Osteoblast (primary cell): ENCODE data around the gene PRIM2. TPM values are rescaled to one million over a fixed set of nuclear protein-coding genes. Genes with fewer than 3 reads are reported as not detected.

Source experiments
- DNase-seq: peaks from one replicate; pipeline ENCODE4 v3.0.0; 2011; ENCODE audit warnings: low spot score, mixed read lengths; ENCODE audit not compliant: insufficient read length; ENCODE audit errors: missing footprints
- H2AFZ ChIP-seq: 2 replicates; pipeline ENCODE4 v1.6.0; 2011; ENCODE audit warnings: mild to moderate bottlenecking, low read length
- H3K27ac ChIP-seq: 2 replicates; pipeline ENCODE4 v1.5.1; 2011; ENCODE audit warnings: mild to moderate bottlenecking, low read depth, low read length, moderate library complexity
- H3K27me3 ChIP-seq: 2 replicates; pipeline ENCODE4 v1.6.0; 2012; ENCODE audit warnings: mild to moderate bottlenecking, control low read depth, inconsistent platforms, low read length, moderate library complexity; ENCODE audit not compliant: insufficient read depth
- H3K36me3 ChIP-seq: 2 replicates; pipeline ENCODE4 v1.5.1; 2011; ENCODE audit warnings: mild to moderate bottlenecking, low read length, control low read depth, moderate library complexity; ENCODE audit not compliant: insufficient read depth
- H3K4me1 ChIP-seq: 2 replicates; pipeline ENCODE4 v1.5.1; 2011; ENCODE audit warnings: mild to moderate bottlenecking, low read length, control low read depth, moderate library complexity; ENCODE audit not compliant: insufficient read depth
- H3K4me2 ChIP-seq: 2 replicates; pipeline ENCODE4 v1.6.0; 2011; ENCODE audit warnings: mild to moderate bottlenecking, low read length; ENCODE audit not compliant: insufficient read depth
- H3K4me3 ChIP-seq: fragments of 200-600 bp; sonication (generic); 3 replicates; pipeline ENCODE4 v1.5.1; 2012; ENCODE audit warnings: mild to moderate bottlenecking, low read length, inconsistent platforms; ENCODE audit not compliant: insufficient read depth
- H3K79me2 ChIP-seq: 2 replicates; pipeline ENCODE4 v1.6.0; 2012; ENCODE audit warnings: mild to moderate bottlenecking, low read length, control low read depth, inconsistent platforms; ENCODE audit not compliant: insufficient read depth
- H3K9me3 ChIP-seq: 2 replicates; pipeline ENCODE4 v1.5.1; 2011; ENCODE audit warnings: low read depth, low read length, control low read depth
- H4K20me1 ChIP-seq: 2 replicates; pipeline ENCODE4 v1.6.0; 2012; ENCODE audit warnings: mild to moderate bottlenecking, low read length, control low read depth; ENCODE audit not compliant: insufficient read depth
- CTCF ChIP-seq: IDR thresholded peaks from 2 replicates; pipeline ENCODE4 v1.5.1; 2011; ENCODE audit warnings: mild to moderate bottlenecking, low read depth, low read length, moderate library complexity; ENCODE audit errors: extremely low read depth
- total RNA-seq: library from RNA; depleted of rRNA; stranded (reverse); fragments of >200 nt; gene quantifications from 2 replicates; pipeline ENCODE4 v1.2.3, GENCODE V29; 2012

PRIM2 gene
- total RNA-seq, 1 donor, result 30.0 TPM

- Histone ChIP-seq H3K79me2 (no peaks in the 10 kb centered on the region), H3K27ac (no peak overlapping the region), H3K4me3 (no peak overlapping the region), H3K36me3 (no peaks in the 10 kb centered on the region), H3K27me3 (no peaks in the 10 kb centered on the region), H3K9me3 (no peaks in the 10 kb centered on the region), H3K4me1 (peaks cover 5% of the 10 kb centered on the region), H2AFZ (peak overlapping the region; percentile 8), H3K4me2 (no peak overlapping the region), H4K20me1 (no peaks in the 10 kb centered on the region)
- TF ChIP-seq CTCF, result no peak
- no peak for DNase-seq
Observed at GRCh38 chr6:57276946-57277345, 40.5 kb upstream of the PRIM2 start.

- DNase-seq, result peak; percentile 43
- Histone ChIP-seq H3K4me1 (peaks cover 5% of the 10 kb centered on the region), H3K79me2 (no peaks in the 10 kb centered on the region), H3K9me3 (no peaks in the 10 kb centered on the region), H3K27me3 (no peaks in the 10 kb centered on the region), H4K20me1 (no peaks in the 10 kb centered on the region), H3K27ac (no peak overlapping the region), H3K4me2 (no peak overlapping the region), H2AFZ (peak overlapping the region; percentile 58), H3K4me3 (no peak overlapping the region), H3K36me3 (no peaks in the 10 kb centered on the region)
- TF ChIP-seq CTCF, result no peak
Observed at GRCh38 chr6:57278570-57278969, 38.9 kb upstream of the PRIM2 start.

- Histone ChIP-seq H3K9me3 (no peaks in the 10 kb centered on the region), H3K4me3 (no peak overlapping the region), H2AFZ (peak overlapping the region; percentile 58), H4K20me1 (no peaks in the 10 kb centered on the region), H3K4me2 (no peak overlapping the region), H3K79me2 (no peaks in the 10 kb centered on the region), H3K27me3 (no peaks in the 10 kb centered on the region), H3K27ac (no peak overlapping the region), H3K36me3 (no peaks in the 10 kb centered on the region), H3K4me1 (peaks cover 5% of the 10 kb centered on the region)
- no peak for TF ChIP-seq CTCF
- DNase-seq, result no peak
Observed at GRCh38 chr6:57279013-57279412, 38.4 kb upstream of the PRIM2 start.

- H3K36me3 ChIP-seq, result no peaks in the 10 kb centered on the region
- no peak overlapping the region for H3K4me2 ChIP-seq
- H4K20me1 ChIP-seq, result no peaks in the 10 kb centered on the region
- no peak for TF ChIP-seq CTCF
- DNase-seq, result no peak
- H3K9me3 ChIP-seq, result no peaks in the 10 kb centered on the region
- H3K27me3 ChIP-seq, result no peaks in the 10 kb centered on the region
- H2AFZ ChIP-seq, result peak overlapping the region; percentile 7
- H3K4me1 ChIP-seq, result peaks cover 5% of the 10 kb centered on the region
- no peaks in the 10 kb centered on the region for H3K79me2 ChIP-seq
- H3K27ac ChIP-seq, result no peak overlapping the region
- H3K4me3 ChIP-seq, result no peak overlapping the region
Observed at GRCh38 chr6:57283106-57283505, 34.3 kb upstream of the PRIM2 start.
